ENCODE measurements around the gene RAPGEFL1. TPM values are rescaled to one million over a fixed set of nuclear protein-coding genes. Genes with fewer than 3 reads are reported as not detected.
A peak's percentile ranks its signal among the peaks of the same experiment; 100 is the strongest.

The RAPGEFL1 gene, protein sequence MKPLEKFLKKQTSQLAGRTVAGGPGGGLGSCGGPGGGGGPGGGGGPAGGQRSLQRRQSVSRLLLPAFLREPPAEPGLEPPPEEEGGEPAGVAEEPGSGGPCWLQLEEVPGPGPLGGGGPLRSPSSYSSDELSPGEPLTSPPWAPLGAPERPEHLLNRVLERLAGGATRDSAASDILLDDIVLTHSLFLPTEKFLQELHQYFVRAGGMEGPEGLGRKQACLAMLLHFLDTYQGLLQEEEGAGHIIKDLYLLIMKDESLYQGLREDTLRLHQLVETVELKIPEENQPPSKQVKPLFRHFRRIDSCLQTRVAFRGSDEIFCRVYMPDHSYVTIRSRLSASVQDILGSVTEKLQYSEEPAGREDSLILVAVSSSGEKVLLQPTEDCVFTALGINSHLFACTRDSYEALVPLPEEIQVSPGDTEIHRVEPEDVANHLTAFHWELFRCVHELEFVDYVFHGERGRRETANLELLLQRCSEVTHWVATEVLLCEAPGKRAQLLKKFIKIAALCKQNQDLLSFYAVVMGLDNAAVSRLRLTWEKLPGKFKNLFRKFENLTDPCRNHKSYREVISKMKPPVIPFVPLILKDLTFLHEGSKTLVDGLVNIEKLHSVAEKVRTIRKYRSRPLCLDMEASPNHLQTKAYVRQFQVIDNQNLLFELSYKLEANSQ
- total RNA-seq = 1 to 10 TPM; 3.8 to 5.4 TPM

DNA sequence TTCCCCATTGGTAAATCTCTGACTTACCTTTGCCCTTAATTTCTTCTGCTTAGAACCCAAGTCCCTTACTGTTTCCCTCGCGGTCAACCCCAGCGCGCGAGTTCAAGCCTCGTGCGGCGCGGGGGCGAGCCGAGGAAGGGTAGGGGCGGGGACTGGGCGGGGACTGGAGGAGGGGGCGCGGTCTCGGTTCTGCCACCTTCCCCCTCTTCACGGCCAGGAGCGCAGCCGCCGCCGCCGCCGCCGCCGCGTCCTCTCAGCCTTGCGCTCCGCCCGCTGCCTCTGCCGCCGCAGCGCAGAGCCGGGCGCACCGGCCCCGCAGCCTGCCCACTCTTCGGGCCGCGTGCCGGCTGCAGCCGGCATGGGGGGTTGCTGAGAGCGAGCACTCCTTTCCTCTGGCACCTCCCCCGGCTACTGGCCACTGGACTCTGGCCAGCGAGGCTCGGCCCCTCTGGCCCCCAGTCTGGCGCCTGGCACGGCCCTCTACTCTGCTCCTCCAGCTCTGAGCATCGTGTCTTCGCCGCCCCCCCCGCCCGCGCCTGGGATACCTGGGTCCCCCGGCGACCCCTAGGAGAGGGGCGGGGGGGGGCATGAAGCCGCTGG is at the start of gene RAPGEFL1:
Gene RAPGEFL1, plus strand, starts transcription at position 196 of the 600 bp plus-strand sequence. Its CDS starts 392 bp downstream, at position 588.
- Mint-ChIP-seq H3K27ac (peak within 1 kb of the TSS; percentile 74), H3K27me3 (no peaks in the 10 kb centered on the region), H3K4me3 (peak within 1 kb of the TSS; percentile 49), H3K9me3 (no peaks in the 10 kb centered on the region), H3K4me1 (ENCODE audit: low read depth) (peaks cover 18% of the 10 kb centered on the region), H3K36me3 (ENCODE audit: low read depth) (peaks cover 23% of the 10 kb centered on the region)
- ATAC-seq = peak; percentile 98
- ChIA-PET CTCF (interaction anchor here (0.7 to 8.5 kb wide), 5 partner anchors 9 to 151 kb away, joined by 3 to 78 read pairs (median 4); no protein-coding TSS in a partner anchor), POLR2A (interaction anchor here (0.7 to 1.6 kb wide), 2 partner anchors 10 to 154 kb away, joined by 3 read pairs; no protein-coding TSS in a partner anchor)
- peak; percentile 94 for DNase-seq
- TF ChIP-seq, protein P1, sequence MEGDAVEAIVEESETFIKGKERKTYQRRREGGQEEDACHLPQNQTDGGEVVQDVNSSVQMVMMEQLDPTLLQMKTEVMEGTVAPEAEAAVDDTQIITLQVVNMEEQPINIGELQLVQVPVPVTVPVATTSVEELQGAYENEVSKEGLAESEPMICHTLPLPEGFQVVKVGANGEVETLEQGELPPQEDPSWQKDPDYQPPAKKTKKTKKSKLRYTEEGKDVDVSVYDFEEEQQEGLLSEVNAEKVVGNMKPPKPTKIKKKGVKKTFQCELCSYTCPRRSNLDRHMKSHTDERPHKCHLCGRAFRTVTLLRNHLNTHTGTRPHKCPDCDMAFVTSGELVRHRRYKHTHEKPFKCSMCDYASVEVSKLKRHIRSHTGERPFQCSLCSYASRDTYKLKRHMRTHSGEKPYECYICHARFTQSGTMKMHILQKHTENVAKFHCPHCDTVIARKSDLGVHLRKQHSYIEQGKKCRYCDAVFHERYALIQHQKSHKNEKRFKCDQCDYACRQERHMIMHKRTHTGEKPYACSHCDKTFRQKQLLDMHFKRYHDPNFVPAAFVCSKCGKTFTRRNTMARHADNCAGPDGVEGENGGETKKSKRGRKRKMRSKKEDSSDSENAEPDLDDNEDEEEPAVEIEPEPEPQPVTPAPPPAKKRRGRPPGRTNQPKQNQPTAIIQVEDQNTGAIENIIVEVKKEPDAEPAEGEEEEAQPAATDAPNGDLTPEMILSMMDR (IDR thresholded peaks at IDR 0.05) = no peak
- intact Hi-C loops (cut with micrococcal nuclease) = no loop called here

DNA sequence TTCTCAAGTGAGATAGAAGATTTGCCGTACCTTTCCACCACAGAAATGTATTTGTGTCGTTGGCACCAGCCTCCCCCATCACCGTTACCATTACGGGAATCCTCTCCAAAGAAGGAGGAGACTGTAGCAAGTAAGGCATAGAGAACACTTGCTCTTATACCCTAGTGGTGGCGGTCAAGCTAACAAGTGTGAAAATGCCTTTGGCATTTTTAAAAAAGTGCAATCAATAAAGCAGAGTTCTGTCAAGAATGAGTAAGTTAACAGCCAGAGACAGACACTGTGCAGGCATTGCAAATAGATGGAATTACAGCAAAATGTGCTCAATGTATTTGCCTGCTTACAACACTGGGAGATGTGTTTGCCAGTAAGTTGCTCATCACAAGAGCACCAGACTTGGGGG is 47.8 kb upstream of the RAPGEFL1 start:
- DNase-seq = no peak
- peaks cover 18% of the 10 kb centered on the region for H3K4me1 Mint-ChIP-seq (ENCODE audit: low read depth)
- H3K36me3 Mint-ChIP-seq (ENCODE audit: low read depth) = peaks cover 67% of the 10 kb centered on the region
- intact Hi-C loops (cut with micrococcal nuclease) = no loop called here
- no peak overlapping the region for H3K27ac Mint-ChIP-seq
- ATAC-seq = no peak
- ChIA-PET CTCF (interaction anchor here (1.3 to 1.5 kb wide), 3 partner anchors 16 to 38 kb away, joined by 3 to 5 read pairs (median 3); no protein-coding TSS in a partner anchor), POLR2A (interaction anchor here (0.6 to 2.6 kb wide), 2 partner anchors 16 to 23 kb away, joined by 3 to 10 read pairs; no protein-coding TSS in a partner anchor)
- no peak overlapping the region for H3K4me3 Mint-ChIP-seq
- TF ChIP-seq, protein P1 (IDR thresholded peaks at IDR 0.05) = no peak
- no peaks in the 10 kb centered on the region for H3K9me3 Mint-ChIP-seq
- H3K27me3 Mint-ChIP-seq = no peaks in the 10 kb centered on the region

DNA sequence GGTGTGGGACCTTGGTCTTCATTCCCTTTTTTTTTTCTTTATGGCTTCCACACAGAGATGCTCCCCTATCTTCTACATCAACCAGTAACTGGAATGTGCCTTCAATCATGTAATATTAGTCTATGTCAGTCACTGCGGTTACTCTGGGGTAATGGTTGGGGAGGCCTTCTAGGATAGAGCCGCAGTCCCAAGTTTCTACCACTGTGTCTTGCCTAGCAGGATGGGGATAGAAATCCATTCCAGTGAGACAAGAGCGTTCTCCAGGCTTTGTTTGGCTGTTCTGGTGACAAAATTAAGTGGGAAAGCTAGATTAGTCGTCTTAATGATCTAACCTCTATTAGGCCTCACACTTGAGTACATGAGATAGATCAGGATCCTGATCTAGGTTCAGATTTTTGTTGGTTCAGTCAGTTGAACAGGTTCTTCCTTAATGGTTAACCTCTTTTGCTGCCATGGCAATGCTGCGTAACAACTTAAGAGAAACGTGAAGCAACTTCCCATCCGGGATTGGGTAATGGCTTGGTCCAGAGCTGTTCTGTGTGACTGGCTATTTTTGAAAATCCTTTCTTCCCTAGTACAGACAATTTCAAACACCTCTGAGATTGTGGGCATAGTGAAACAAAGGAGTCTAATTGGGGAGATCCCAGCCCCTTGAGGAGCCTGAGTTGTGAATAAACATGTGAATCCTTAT is 46.8 kb upstream of the RAPGEFL1 start:
- peaks cover 73% of the 10 kb centered on the region for H3K36me3 Mint-ChIP-seq (ENCODE audit: low read depth)
- CTCF ChIA-PET = interaction anchor here (1.5 kb wide), 2 partner anchors 20 to 37 kb away, joined by 3 read pairs; no protein-coding TSS in a partner anchor

DNA sequence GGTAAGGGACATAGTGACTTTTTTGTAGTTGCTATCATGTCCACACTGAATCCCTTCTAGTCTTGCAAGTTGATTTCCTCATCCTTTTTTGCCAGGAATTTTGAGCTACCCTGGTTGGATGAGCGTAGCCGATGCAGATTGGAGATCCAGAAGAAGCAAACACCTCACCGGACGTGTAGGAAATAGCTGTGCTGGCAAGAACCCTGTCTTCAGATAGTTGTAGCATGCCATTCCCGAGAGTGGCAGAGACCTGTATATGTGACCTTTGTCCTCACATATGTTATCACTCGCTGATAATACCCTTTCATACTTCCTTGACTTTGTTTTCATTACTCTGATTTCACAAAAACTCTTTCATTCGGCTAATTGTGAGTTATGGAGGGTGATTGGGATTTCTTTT is 43.1 kb upstream of the RAPGEFL1 start:
- H3K27me3 Mint-ChIP-seq = no peaks in the 10 kb centered on the region
- H3K9me3 Mint-ChIP-seq = no peaks in the 10 kb centered on the region
- DNase-seq (no peak), ATAC-seq (no peak)
- ChIA-PET POLR2A (interaction anchor here (1.0 to 3.5 kb wide), 4 partner anchors 10 to 34 kb away, joined by 3 to 31 read pairs (median 8); partner anchors contain the start of gene NR1D1), CTCF (interaction anchor here (0.8 to 3.4 kb wide), 6 partner anchors 10 to 121 kb away, joined by 3 to 19 read pairs (median 7); no protein-coding TSS in a partner anchor)
- TF ChIP-seq, protein P1 (IDR thresholded peaks at IDR 0.05) = no peak
- peaks cover 71% of the 10 kb centered on the region for H3K36me3 Mint-ChIP-seq (ENCODE audit: low read depth)
- H3K27ac Mint-ChIP-seq = peak overlapping the region; percentile 72
- intact Hi-C loops (cut with micrococcal nuclease) = no loop called here
- no peak overlapping the region for H3K4me3 Mint-ChIP-seq
- peaks cover 25% of the 10 kb centered on the region for H3K4me1 Mint-ChIP-seq (ENCODE audit: low read depth)

More for the DNA sequence above, 46.8 kb upstream of the RAPGEFL1 start:
- Mint-ChIP-seq H3K27me3 (no peaks in the 10 kb centered on the region), H3K9me3 (no peaks in the 10 kb centered on the region), H3K27ac (peak overlapping the region; percentile 18), H3K4me1 (ENCODE audit: low read depth) (peaks cover 14% of the 10 kb centered on the region), H3K4me3 (no peak overlapping the region)
- DNase-seq (no peak), ATAC-seq (no peak)
- POLR2A ChIA-PET = interaction anchor here (0.6 to 2.6 kb wide), 3 partner anchors 13 to 22 kb away, joined by 3 to 10 read pairs (median 3); no protein-coding TSS in a partner anchor
- intact Hi-C loops (cut with micrococcal nuclease) = no loop called here
- TF ChIP-seq, protein P1 (IDR thresholded peaks at IDR 0.05) = no peak
